Motor neuron (in vitro differentiated cells): ENCODE results near the gene NPY. TPM values are rescaled to one million over a fixed set of nuclear protein-coding genes. Genes with fewer than 3 reads are reported as not detected.

Experiments used
- ATAC-seq, 8 experiments: fragments of 200-7000 bp; cut with Tn5 transposase; replicated peaks in 6 of 8; 2 replicates each; pipeline ENCODE4 v1.8.0; 2021; ENCODE audit warnings: mild to moderate bottlenecking in 8 of 8, moderate library complexity in 8 of 8
- H3K27ac ChIP-seq, 2 donors: fragments of 250-450 bp; sonication (Bioruptor Pico); 2 replicates each; pipeline ENCODE4 v1.9.0; 2021; ENCODE audit warnings: antibody characterized with exemption in 2 of 2, mild to moderate bottlenecking in 2 of 2, moderate library complexity in 1 of 2
- H3K4me1 ChIP-seq, 2 donors: fragments of 250-450 bp; sonication (Bioruptor Pico); replicated peaks in 1 of 2; 2 replicates each; pipeline ENCODE4 v1.6.1; 2021; ENCODE audit warnings: antibody characterized with exemption in 2 of 2, mild to moderate bottlenecking in 2 of 2, moderate library complexity in 1 of 2
- H3K4me3 ChIP-seq, 5 donors: fragments of 250-450 bp; sonication (Bioruptor Pico); 2 replicates each; pipeline ENCODE4 v1.9.0; 2021; ENCODE audit warnings: antibody characterized with exemption in 5 of 5, mild to moderate bottlenecking in 5 of 5, moderate library complexity in 4 of 5
- WGBS, 10 experiments: fragments of 450-650 bp; shearing (Covaris generic); methylation state at CpG; one replicate each; pipeline ENCODE4 v1.0.0; 2022; 5-methylcytosine and 5-hydroxymethylcytosine counted together
- in situ Hi-C, 9 experiments: fragments of 400-800 bp; cut with MboI; loops; one replicate each; pipeline ENCODE4 v1.15.0; 2021; ENCODE audit warnings: low sequenced_read_pairs in 9 of 9, low pct_unique_long_range_greater_than_20kb in 2 of 9; ENCODE audit not compliant: unreplicated experiment in 9 of 9
- total RNA-seq, 8 experiments: library from RNA; unstranded; fragments of 300-600 nt; gene quantifications; 2 replicates each; pipeline versions ENCODE4 v1.2.3 to v1.2.4, GENCODE V29; 2022

Gene NPY
- total RNA-seq, 8 experiments from 2014 or later, result 0.54 to 5.4 (median 0.90) TPM; not detected in 5

DNA sequence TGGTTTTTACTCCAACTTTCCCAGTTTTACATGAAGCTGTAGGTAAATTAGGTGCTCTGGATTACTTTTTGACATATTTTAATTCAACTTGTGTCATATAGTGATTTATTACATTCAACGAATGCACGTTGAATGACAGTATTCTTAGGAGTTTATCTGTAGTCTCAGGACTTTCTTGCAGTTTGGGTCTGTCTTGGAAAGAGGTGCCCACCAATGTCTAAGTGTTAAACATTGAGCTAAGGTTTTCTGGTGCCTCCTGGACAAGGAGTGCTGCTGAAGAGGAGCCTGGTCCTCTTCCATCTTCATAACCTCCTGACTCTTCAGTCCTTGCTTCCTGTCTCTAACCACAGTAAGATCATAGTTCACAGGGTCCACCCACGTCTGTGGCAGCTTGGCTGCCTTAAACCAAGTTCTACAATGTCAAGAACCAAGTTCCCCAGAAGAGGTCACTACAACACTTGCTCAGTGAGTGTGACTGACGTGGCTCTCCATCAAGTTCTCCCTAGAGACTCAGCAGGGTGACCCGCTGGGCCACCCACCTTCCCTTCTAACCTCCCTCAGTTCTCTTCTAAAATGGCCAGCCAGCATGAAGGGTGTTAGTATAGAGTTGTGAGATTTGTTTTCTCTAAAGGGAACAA is 6.1 kb downstream of the NPY start:
- peaks cover 2 to 3% of the 10 kb centered on the region in 2 donors for H3K4me1 ChIP-seq
- in situ Hi-C loops, result loop anchor here in 1 of 9 experiments (25.0 kb wide), 1 partner anchor 428 kb away; no protein-coding TSS in a partner anchor

GRCh38 chr7:24291271-24291670 is 7.3 kb downstream of the NPY start:
- no peak overlapping the region for H3K27ac ChIP-seq
- no peak overlapping the region for H3K4me3 ChIP-seq
- in situ Hi-C loops, result loop anchor here in 1 of 9 experiments (25.0 kb wide), 1 partner anchor 429 kb away; no protein-coding TSS in a partner anchor
- 7 to 100% (median 58%) methylated on average over 1 to 7 of the region's 7 CpGs; no CpG with 5 or more reads in 1 of the 10 experiments for WGBS, 10 experiments
- ATAC-seq, result peak in 3 of 8 experiments; percentile 58 to 82 (median 75)
- peaks cover 0 to 3% of the 10 kb centered on the region in 2 donors for H3K4me1 ChIP-seq

More for the DNA sequence above, 6.1 kb downstream of the NPY start:
- WGBS, 10 experiments, result 36 to 71% (median 63%) methylated on average over 1 to 5 of the region's 5 CpGs; no CpG with 5 or more reads in 3 of the 10 experiments
- Histone ChIP-seq H3K27ac (no peak overlapping the region), H3K4me3 (no peak overlapping the region)
- ATAC-seq, result peak; percentile 42 to 97 (median 64)

DNA sequence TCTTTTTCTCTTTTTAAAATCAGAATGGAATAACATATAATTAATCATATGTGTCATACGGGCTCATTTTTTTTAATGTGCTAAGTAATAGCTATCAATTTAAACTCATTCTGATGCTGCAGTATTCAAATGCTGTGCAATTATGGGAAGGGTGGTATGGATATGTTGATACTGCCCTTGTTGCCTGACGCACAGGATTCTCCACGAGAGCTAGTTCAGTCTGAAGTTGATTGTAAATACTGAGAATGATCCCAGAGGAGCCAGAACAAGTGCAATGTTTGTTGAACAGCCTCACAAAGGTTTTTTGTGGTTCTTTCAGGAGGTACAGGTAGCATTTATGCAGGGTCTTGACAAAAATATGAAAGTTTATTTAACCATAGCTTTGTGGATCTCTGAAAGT is 13.4 kb downstream of the NPY start:
- in situ Hi-C loops, result loop anchor here in 1 of 9 experiments (25.0 kb wide), 1 partner anchor 435 kb away; no protein-coding TSS in a partner anchor
- ATAC-seq, result peak in 3 of 8 experiments; percentile 28 to 77 (median 39)
- Histone ChIP-seq H3K27ac (no peak overlapping the region), H3K4me1 (peaks cover 8 to 16% of the 10 kb centered on the region in 2 donors), H3K4me3 (no peak overlapping the region)
- 6 to 100% (median 67%) methylated on average over 1 to 3 of the region's 3 CpGs; no CpG with 5 or more reads in 1 of the 10 experiments for WGBS, 10 experiments

DNA sequence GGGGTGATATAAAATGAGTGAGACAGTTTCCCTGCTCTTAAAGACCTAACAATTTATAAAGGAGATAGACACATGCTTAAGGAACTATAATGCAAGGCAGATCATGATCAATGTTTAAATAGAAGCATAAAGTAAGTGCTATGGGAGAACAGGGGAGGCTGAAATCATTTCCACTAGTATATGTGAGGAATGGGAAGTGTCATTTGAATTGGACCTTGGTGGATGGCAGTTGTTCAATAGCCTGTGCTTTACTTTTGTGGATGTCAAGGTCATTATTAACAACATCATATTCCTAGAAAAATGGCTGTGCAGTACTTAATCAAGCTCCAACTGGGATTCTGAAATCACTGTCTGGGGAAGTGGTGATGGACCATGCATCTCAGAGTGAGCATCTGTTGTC is 14.7 kb downstream of the NPY start:
- Histone ChIP-seq H3K27ac (peak overlapping the region in 1 of 2 donors; percentile 33), H3K4me3 (no peak overlapping the region), H3K4me1 (peaks cover 8 to 16% of the 10 kb centered on the region in 2 donors)
- ATAC-seq, result peak in 1 of 8 experiments; percentile 49
- in situ Hi-C loops, result loop anchor here in 1 of 9 experiments (25.0 kb wide), 1 partner anchor 436 kb away; no protein-coding TSS in a partner anchor

DNA sequence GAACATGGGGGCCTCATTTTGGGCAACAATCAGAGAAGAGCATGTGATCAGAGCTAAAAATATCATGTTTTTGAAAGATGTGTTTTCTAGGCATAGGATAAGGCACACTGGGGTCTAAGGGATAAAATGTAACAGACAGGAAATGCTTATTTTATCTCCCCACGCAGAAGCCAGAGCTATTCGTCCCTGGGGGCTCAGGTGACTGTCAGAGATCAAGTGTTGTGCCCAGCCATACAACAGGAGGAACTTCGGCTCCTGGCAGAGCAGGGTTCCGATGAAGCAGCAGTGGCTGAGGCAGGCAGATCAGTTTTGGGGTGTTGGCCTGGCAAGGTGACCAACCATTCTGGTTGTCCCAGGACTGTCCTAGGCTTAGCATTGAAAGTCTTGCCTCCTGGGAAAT is 15.2 kb downstream of the NPY start:
- 7 to 100% (median 80%) methylated on average over 2 to 4 of the region's 4 CpGs; no CpG with 5 or more reads in 3 of the 10 experiments for whole genome bisulfite sequencing, 10 experiments

GRCh38 chr7:24301703-24302102 is 17.7 kb downstream of the NPY start:
- in situ Hi-C loops, result loop anchor here in 1 of 9 experiments (25.0 kb wide), 1 partner anchor 361 kb away; no protein-coding TSS in a partner anchor
- ATAC-seq, result no peak
- WGBS, 10 experiments, result 35 to 100% (median 72%) methylated on average over 2 of the region's 2 CpGs; no CpG with 5 or more reads in 2 of the 10 experiments

More for the DNA sequence above, 15.2 kb downstream of the NPY start:
- no peak for ATAC-seq
- in situ Hi-C loops, result loop anchor here in 1 of 9 experiments (25.0 kb wide), 1 partner anchor 437 kb away; no protein-coding TSS in a partner anchor
- no peak overlapping the region for H3K27ac ChIP-seq
- peaks cover 8 to 16% of the 10 kb centered on the region in 2 donors for H3K4me1 ChIP-seq
- H3K4me3 ChIP-seq, result no peak overlapping the region

GRCh38 chr7:24304494-24305095 is 20.6 kb downstream of the NPY start:
- in situ Hi-C loops, result loop anchor here in 1 of 9 experiments (25.0 kb wide), 1 partner anchor 358 kb away; no protein-coding TSS in a partner anchor
- Histone ChIP-seq H3K4me3 (no peak overlapping the region), H3K4me1 (peaks cover 0 to 2% of the 10 kb centered on the region in 2 donors), H3K27ac (no peak overlapping the region)
- WGBS, 10 experiments, result 20 to 87% (median 70%) methylated on average over 1 to 5 of the region's 5 CpGs
- no peak for ATAC-seq

More at GRCh38 chr7:24301703-24302102, 17.7 kb downstream of the NPY start:
- H3K4me1 ChIP-seq, result peaks cover 8 to 16% of the 10 kb centered on the region in 2 donors
- no peak overlapping the region for H3K27ac ChIP-seq
- no peak overlapping the region for H3K4me3 ChIP-seq

DNA sequence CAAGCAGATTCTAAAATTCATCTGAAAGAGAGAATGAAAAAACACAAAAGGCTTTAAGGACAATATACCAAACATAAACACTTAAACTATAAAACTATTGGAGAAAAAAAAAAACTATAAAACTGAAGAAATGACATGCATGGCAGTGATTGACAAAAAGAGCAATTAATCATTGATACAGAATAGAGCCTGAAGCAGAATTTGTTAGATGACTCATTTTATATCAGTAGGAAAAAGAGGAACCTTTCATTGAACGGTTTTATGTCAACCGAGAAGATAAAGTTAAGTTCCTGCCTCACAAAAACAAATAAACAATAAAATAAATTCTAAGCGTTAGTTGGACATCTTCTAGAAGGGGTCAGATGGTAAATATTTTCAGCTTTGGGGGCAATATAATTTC is 23.3 kb downstream of the NPY start:
- WGBS, 10 experiments, result 54 to 100% (median 82%) methylated on average over 1 to 3 of the region's 3 CpGs
- in situ Hi-C loops, result loop anchor here in 1 of 9 experiments (25.0 kb wide), 1 partner anchor 355 kb away; no protein-coding TSS in a partner anchor
- no peak overlapping the region for H3K27ac ChIP-seq
- no peak overlapping the region for H3K4me3 ChIP-seq
- no peaks in the 10 kb centered on the region for H3K4me1 ChIP-seq
- ATAC-seq, result no peak

DNA sequence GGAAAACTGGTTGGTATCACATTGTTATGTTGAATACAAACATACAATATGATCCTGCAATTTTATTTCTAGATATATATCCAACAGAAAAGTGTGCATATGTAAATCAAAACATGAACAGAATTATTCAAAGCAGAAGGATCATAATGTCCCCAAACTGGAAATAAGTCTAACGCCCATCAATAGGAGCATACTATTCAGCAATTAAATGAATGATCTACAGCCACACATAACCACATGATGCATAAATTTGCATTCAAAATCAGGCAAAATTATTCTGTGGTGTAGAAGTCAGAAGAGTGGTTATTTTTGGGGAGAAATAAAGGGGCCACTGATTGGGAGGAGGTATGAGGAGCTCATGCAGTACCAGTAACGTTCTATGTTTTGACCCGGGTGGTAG is 28.6 kb downstream of the NPY start:
- peak in 3 of 8 experiments; percentile 58 to 85 (median 77) for ATAC-seq
- in situ Hi-C loops, result loop anchor here in 1 of 9 experiments (25.0 kb wide), 1 partner anchor 350 kb away; no protein-coding TSS in a partner anchor
- Histone ChIP-seq H3K4me3 (no peak overlapping the region), H3K4me1 (no peaks in the 10 kb centered on the region), H3K27ac (no peak overlapping the region)
- 13 to 100% (median 81%) methylated on average over 2 to 3 of the region's 3 CpGs for WGBS, 10 experiments

DNA sequence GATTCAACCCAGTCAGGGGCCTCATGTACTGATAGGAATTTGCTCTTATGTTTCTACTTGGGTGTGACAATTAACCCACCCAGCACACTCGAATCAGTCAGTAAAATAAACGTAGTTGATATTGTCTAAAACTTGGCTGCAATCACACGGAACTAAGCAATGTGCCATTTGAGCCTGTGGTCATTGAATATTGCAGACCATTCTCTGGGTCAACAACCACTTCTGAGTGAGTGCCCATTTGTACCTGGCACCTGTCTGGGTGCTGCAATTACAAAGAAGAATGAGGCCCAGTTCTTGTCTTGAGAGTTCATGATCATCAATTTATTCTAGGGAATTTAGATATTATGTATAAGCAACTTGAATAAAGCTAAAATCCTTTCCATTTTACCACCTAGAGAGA is 29.8 kb downstream of the NPY start:
- H3K27ac ChIP-seq, result no peak overlapping the region
- in situ Hi-C loops, result loop anchor here in 1 of 9 experiments (25.0 kb wide), 1 partner anchor 349 kb away; no protein-coding TSS in a partner anchor
- ATAC-seq, result no peak
- no peak overlapping the region for H3K4me3 ChIP-seq
- WGBS, 10 experiments, result 0 to 100% (median 75%) methylated on average over 1 to 3 of the region's 3 CpGs; no CpG with 5 or more reads in 5 of the 10 experiments
- H3K4me1 ChIP-seq, result no peaks in the 10 kb centered on the region

DNA sequence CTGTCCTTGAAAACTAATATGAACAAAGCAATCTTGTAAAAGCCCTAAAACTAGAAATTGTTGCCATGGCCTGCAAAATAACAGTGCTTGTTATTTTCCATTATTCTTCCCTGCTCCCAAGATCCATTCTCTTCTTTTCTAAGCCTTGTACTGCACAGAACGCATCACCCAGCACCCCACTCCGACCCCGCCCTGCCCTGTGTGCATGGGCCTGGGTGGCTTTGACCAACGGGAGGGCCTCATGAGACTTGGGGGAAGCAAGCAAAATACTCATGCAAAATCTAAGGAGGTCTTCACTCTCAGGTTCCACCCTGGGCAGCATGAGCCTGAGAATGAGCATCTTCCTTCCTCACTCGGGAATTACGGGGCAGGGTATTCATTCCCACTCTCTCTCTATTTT is 32.4 kb downstream of the NPY start:
- in situ Hi-C loops, result loop anchor here in 1 of 9 experiments (25.0 kb wide), 1 partner anchor 346 kb away; no protein-coding TSS in a partner anchor
- WGBS, 10 experiments, result 42 to 100% (median 87%) methylated on average over 1 to 6 of the region's 6 CpGs; no CpG with 5 or more reads in 1 of the 10 experiments
- Histone ChIP-seq H3K4me3 (no peak overlapping the region), H3K27ac (no peak overlapping the region), H3K4me1 (no peaks in the 10 kb centered on the region)
- no peak for ATAC-seq

- peak in 3 of 8 experiments; percentile 17 to 48 (median 27) for ATAC-seq
- in situ Hi-C loops, result loop anchor here in 1 of 9 experiments (25.0 kb wide), 1 partner anchor 344 kb away; no protein-coding TSS in a partner anchor
- WGBS, 10 experiments, result 0 to 70% (median 40%) methylated on average over 2 to 6 of the region's 6 CpGs; no CpG with 5 or more reads in 4 of the 10 experiments
Measured at GRCh38 chr7:24318326-24318725, 34.3 kb downstream of the NPY start.

More at GRCh38 chr7:24318326-24318725, 34.3 kb downstream of the NPY start:
- no peaks in the 10 kb centered on the region for H3K4me1 ChIP-seq
- no peak overlapping the region for H3K4me3 ChIP-seq
- H3K27ac ChIP-seq, result no peak overlapping the region
